Femur (tissue), 1 donor: ENCODE data around the gene NUP214.
"Not testable (repeated sequence)": the region's sequence is repeated elsewhere in the genome, so short reads cannot be mapped to it uniquely, and the experiment has no call there.

Experiments used
- DNase-seq: peaks from one replicate; pipeline ENCODE4 v3.0.0-alpha.2; 2017

Gene NUP214

DNA sequence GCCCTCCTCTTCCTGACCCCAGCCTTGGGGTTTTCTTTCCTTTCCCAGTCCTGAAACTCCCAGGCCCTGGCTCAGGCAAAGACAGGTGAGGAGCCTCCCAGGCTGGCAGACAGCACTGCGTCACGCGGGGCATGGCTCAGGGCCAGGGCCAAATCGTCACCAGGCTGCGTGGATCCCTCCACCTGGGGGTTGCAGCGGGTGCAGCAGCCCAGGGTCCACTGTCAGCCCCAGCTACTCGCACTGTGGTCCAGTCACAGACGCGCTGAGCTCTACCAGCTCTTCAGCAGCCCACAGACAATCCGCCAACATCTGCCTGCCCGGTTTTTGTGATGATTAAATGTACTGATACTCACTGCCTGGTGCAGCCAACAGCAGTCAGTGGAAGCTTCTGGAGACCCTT lies 138.8 kb downstream of the NUP214 start:
- DNase-seq: no peak

DNA sequence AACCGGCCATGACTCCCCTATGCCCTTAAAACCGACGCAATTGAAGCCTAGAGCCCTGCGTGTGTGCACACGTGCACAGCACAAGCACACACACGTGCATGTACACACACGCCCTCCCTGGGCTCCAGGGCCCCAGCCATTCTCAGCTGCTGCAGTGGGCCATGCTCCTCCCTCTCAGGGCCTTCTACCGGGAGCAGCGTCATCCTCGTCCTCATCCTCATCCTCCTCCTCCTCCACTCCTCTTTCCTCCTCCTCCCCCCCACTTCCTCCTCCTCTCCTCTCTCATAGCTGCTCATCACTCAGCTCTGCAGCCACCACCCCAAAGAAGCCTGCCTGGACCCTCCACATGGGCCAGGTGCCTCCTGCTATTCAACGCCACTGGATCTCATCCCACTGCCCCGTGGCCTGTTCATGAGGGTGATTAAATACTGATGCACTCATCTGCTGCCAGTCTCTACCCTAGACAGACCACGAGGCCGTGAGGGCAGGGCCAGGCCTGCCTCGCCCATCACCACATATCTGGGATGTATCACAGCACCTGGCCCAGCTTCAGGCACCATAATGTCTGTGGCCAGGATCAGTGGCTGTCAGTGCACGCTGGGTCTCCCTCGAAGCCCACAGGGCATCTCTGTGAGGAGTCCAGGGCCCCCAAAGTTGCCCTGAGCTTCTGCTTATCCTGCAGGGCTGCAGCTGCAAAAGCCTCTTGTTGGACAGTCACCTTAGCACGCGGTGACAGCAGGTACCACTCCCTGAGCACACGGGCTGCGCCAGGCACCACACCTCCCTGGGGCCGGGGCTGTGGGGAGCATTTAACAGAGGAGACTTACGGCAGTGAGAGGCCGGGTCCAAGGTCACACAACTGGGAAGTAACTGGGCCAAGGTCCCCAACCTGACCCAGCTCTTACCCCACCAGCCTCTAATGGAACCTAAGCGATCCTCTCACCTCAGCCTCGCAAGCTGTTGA lies 141.2 kb downstream of the NUP214 start:
- no peak for DNase-seq

DNA sequence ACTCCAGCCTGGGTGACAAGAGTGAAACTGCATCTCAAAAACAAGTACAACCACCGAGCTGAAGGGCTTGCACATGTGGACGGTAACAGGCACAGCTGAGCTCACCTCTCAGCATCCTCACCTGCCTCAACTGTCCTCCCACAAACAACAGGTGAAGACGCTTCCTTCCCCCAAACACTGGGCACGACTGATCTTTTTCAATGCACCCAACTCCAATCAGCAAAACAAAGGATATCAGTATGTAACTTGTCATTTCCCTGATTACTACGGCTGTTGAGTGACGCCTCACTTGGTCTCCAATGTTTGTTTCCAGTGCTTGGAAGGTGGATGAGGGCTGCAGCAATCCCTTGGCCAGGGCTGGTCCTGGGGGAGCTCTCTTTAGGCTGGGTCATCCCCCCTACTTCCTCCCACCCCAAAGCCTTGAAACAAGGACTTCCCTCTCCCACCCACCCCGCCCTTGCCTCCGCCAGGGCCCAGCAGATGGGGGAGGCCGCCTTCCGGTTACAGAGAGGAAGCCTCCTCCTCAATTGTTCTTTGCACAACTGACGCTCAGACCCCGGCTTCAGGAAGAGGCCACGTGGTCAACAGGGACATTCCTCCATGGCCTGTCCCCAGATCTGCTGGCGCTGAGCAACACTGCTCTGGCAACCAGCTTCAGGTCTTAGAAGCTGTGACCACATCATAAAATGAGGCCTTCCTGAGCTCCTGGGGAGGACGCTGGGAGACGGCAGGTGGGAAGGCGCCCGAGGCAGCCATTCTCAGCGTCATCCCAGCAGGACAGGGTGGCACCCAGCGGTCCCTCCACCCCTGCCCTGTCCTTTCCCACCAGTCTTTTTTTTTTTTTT lies 145.0 kb downstream of the NUP214 start:
- DNase-seq: peak; percentile 74

DNA sequence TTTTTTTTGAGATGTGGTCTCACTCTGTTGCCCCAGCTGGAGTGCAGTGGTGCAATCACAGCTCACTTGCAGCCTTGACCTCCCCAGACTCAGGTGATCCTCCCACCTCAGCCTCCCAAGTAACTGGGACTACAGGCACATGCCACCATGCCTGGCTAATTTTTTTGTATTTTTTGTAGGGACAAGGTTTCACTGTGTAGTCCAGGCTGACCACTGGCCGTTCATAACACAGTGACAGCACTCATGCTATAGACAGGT lies 145.6 kb downstream of the NUP214 start:
- DNase-seq: not testable (repeated sequence)

DNA sequence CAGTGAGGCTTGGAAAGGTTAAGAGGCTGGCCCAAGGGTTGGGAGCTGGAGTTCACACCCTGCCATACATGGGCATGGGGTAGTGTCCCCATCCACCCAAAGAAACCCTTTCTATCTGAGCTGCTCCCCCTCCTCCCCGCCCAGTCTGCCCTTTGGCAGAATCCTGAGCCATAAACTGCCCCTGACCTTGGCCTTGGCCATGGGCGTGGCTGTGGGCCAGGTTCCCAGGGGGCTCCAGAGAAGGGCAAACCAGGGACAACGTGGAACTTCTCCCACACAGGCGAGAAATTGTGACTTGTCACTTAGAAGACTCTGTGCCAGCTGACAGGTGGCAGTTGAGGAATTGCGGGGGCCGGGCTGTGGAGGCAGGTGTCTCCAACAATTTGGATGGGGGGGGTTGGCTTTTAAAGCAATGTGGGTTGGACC lies 146.1 kb downstream of the NUP214 start:
- DNase-seq: no peak

DNA sequence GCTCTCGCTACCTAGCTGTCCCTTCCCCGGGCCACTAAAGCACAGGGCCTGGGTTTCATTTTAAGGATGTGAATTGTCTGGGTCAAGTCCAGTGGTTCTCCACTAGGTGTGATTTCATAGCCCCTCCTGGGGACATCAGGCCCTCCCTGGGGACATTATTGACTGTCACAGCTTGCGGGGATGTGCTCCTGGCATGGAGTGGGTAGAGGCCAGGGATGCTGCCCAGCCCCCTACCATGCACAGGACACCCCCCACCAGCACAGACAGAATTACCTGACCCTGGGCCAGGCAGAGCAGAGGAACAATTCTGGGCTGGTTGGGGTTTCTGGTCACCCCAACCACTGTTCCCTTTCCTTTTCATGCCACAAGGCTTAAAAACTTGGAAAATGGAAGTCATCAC lies 146.8 kb downstream of the NUP214 start:
- peak; percentile 9 for DNase-seq

DNA sequence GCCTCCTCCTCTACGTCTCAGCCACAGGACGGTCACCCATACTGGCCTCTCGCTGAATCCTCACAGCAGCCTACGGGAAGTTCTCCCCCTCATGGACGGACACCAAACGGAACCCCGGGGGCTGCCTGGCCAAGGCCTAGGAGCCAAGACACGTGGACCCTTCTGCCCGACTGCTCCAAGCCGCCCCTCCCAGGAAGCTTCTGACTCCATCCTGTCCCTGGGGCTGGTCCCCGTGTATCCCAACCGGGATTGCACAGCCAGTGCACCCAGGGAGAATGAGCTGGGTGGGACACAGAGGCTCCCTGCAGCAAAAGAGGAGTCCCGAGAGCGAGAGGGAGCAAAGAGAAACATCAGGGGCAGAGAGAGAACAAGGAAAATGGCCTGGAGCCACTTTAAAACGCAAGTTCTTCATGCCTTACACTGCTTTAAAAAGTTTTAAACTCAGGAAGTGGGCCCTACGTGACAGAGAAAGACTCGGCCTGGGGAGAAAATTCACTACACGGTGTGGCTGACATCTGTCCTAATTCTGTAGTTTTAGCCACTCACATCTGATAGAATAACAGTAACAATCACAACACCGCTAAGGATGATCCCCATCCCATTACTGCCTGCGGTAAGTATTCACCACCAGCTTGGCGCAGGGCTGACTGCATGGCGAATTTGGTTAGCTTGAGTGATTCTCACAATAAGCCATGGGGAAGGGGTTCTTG lies 147.9 kb downstream of the NUP214 start:
- DNase-seq: no peak

DNA sequence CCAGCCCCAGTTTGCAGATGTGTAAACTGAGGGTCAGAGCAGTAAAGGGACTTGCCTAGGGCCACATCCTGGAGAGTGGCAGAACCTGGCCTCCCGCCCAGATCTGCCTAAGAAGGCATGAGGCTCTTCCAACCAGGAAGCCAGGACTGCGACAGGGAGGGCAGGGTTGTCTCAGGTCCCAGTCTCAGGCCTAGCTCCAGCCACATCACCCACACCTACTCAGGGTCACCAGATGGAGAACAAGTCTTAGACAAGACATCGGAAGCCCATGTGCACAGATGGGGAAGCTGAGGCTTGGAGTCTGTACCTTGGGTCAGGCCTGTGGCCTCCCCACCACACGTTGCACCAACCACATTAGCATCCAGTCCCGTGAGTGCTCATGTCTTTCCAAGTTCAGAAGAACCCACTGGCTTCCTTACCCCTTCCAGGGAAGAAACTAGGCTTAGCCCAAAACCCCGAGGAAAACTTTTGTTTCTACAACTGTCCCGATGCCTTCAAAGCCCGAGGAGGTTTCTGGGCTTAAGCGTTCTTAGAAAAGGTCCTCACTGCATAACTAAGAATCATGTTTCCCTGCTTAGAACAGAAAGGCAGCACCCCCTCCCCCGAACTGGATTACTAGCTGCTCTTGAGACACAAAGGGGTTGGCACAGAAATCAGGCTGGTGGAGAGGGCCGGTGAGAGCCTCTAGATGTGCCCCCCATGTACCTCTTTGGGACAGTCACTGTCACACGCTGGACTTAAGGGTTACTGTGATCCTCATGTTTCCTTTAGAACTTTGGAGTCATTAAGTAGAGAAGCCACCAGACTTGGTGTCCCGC lies 148.7 kb downstream of the NUP214 start:
- no peak for DNase-seq

DNA sequence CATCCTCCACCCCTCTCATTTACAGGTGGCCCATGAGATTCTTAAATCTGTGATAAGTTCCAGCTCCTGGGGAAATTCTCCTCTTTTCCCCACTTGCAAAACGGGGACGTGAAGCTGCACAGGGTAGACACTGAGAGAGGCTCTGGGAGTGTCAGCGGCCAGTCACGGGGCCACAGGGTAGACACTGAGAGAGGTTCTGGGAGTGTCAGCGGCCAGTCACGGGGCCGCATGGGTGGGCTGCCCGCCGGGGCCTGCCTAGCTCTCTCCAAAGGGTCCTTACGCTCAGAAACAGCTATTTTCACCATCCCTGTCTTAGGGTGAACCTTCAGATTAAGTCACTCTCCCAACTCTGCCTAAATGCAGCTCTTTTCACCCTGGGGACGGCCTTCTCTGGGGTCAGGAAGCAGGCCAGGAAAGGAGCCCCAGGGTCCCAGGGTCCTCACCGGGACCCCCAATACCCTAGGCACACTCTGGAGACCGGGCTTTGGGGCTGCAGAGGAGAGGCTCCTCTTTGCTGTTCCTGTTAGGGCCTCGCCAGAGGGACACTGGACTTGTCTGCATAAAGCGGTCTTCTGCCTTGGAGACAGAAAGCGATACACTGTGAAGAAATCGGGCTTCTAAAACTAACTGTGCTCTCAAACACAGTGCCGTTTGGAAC lies 149.4 kb downstream of the NUP214 start:
- DNase-seq: no peak

DNA sequence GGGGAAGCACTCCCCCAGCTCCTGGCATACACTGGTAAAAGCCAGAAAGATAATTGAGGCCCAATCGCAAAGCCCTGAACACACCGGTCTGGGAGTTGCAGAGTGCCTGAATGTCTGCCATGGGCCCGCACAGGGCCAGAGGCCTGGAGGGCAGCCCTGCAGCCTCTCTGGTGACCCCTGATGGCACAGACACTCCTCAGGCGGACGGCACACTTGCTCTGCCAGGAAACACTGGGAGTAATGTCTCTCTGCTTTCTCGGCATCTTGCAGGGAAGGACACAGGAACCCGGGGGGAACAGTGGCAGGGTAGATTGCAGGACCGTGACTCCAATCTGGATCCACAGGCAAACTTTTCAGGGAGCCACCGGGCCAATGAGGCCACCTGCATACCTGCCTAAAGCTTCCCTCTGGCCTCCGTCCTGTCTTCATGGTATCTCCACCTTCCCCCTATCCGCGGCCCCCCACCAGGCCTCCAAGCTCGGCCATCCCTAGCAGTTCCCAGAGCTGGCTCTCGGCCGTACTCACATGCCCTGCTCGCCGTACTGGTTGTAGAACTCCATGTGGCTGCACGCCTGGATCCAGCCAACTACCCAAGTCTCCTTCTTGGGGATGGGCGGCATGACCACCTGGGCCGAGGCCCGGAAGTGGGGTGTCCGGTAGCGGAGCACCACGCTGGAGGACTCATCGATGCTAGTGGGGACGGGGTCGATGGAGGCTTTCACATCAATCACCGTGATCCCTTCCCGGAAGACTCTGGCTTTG lies 150.1 kb downstream of the NUP214 start:
- peak; percentile 54 for DNase-seq

DNA sequence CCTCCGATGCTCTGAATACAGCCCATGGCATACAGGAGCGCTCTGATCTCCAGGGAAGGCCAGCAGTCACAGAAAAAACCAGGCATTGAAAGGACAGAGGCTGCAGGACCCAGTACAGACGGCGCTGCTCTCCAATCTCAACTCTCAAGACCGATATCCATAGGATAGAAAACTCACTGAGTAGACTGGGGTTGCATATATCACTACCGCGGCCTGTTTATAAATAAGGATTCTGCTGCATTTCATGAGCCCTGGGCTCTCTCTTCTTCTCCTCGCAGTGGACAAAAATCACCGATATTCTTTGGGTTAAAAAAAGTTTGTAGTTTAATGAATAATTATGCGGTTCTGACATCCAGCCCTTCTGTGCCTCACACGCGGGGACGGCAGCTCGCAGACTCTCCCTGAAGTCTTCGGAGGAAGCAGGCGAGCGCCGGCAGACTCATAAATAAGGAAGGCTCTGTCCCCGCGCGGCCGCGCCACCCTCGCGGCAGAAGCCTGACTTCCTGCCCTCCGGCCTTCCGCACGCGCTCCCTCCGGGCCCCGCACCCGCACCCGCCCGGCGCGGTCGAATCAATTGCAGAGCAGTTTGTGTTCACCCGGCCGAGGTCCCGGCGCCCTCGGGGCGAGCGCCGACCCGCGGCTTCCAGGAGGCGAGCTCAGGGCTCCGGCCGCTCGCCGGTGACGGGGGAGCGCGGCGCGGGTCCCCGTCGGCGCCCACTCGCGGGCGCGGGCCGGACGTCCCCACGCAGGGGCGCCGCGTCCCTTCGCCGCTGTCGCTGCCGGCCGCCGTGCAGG lies 150.9 kb downstream of the NUP214 start, which contains the start of gene FAM78A:
FAM78A (minus strand) TSS at position 417 of the 795 bp plus-strand sequence; CDS start at position 86, 331 bp downstream.
- peak; percentile 64 for DNase-seq

DNA sequence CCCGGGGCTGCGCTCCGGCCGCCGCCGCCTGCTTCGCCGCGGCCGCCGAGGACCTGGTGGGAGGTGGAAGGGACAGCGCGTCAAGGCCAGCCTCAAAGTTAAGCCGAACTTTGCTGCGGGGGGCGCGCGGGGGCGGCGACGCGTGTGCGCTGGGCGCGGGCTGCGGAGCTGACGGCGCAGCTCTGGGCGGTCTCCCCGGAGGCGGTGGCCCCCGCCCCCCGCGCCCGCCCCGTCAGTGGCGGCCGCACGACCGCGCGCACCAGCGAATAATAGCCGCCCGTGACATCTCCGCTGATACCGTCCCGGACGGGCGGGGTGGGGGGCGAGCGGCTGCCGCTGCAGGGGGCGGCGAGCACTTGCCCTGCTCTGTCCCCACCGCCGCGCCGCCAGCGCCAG lies 151.5 kb downstream of the NUP214 start:
- no peak for DNase-seq

DNA sequence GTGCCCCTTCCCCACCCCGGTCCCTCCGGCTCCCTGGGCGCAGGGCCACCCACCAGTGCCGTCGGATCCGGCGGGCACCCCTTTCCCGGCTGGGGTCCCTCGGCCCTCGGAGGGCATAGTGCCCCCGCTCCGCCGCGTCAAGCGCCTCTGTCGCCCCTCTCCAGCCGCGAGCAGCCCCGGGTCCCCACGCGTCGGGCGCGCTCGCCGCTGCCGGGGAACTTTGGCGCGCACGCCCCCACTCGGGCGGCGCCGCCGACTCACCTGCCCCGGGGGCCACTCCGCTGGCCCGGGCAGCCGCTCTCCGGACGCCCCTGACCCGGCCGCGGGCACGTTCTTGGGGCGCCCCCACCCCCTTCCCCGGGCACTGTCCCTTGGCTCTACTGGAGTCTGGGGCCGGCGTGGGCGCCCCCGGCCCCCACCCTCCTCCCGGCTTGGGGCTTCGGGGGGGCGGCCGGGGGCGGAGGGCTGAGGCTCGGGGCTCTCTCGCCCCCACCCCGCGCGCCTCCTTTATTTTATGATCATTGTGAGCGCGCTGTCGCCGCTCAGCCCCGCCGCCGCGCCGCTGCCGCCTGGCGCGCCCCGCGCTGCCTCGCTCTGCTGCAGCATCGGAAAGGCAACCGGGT lies 152.0 kb downstream of the NUP214 start:
- no peak for DNase-seq

DNA sequence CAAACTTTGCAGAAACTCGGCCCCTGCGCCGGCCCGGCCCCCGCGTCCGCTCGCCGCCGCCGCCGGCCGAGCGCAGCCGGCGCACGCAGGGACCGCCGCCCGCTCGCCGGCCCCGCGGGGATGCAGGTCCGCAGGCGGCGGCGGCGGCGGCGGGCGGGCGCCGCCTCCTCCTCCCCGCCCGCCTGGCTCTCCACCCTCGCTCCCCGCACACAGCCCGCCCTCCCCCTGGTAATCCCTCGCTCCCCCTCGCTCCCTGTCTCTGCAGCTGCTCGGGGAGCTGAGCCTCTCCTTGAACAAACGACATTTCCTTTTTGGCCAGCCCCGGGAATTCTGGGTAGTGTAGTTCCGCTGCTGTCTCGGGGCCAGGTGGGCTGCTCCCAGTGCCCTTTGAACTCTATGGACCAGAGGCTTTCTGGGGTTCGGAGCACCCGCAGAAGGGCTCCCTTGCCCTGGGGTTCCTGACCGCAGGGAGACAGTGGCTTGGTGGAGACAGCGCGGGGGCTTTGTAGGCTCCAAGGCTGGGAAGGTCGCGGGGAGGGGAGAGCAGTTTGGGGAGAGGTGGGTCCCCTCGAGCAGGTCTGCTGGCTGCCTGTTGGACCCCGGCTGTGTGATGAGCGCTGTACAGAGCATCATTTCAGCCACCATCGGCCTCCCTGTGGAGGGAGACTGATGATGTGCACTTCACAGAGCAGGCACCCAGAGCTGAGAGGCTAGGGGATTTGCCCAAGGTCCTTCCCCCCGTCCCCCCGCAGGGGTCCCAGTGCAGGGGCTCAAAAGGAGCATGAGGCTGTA lies 152.7 kb downstream of the NUP214 start:
- DNase-seq: peak; percentile 93

DNA sequence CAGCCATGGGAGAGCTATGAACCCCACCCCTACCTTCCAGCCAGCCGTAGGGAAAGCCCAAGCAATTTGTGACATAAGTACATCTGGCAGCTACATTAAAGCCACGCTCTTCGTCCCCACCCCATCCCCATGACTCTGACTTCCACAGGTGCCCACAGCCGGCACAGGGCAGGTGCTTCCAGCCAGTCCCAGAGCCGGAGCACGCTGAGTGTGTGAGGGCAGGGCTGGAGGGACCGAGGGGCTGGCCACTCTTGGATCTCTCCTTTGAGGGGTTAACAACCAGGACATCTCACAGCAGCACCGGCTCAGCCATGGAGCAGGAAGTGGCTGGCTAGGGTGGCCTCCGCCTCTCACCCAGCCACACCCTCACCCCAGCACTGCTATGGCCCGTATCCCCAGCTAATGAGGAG lies 153.3 kb downstream of the NUP214 start:
- no peak for DNase-seq

DNA sequence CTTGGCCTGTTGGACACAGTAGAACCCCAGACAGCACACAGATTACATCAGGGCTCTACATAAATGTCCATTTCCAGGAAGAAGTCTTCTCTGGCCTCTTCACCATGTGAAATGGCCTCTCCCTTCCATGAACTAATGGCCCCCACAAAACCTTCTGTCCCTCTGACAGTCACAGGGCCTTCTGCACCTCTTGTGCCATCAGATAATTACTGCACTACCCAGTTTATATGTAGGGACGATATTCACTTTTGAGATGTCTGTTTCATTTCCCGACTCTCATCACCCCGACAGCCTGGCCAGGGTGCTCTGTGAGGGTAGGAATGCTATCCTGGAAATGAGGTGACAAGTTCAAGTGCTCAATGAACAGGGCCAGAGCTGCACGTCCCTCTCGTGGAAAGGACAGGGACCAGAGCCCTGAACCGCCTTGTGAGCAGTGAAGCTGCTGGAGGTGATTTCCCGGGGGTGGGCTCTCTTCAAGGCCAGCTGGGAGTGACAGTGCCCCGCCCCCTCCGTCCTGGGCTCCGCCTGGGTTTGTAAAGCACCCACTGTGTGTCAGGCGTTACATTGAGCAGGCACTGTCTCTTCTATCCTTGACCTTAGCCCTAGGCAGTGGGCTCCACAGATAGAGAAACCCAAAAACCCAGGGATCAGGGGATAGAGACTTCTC lies 153.9 kb downstream of the NUP214 start:
- DNase-seq: no peak

DNA sequence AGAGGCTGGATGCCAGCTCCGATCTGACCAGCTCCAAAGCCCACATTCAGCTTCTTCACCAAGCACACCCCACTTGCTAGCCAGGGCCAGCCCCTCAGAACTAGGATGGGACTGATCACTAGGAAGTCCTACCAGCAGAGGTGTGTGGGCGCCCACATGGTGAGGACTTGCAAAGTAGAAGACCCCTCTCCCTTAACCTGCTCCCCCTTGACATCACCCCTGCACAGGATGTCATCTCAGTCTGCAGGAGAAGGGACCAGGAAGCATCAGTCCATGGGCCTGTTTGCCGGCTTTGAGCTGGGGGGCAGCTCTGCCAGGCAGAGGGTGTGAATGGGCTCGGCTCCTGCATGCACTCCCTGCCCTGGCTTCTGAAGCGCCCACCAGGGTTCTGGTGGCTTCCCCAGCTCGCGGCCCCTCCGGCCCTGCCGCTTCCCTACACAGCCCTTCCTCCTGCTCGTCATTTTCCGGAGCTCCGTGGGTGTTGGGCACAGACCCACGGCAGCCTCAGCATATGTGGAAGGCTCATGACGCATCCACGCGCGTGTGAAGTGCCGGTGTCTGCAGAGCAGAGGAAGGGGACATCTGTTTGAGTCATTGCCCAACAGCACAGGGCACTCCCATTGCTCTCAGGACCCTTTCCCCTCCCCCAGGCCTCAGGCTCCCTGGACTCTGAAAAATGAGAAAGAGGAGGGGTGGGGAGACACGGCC lies 154.6 kb downstream of the NUP214 start:
- DNase-seq: no peak

DNA sequence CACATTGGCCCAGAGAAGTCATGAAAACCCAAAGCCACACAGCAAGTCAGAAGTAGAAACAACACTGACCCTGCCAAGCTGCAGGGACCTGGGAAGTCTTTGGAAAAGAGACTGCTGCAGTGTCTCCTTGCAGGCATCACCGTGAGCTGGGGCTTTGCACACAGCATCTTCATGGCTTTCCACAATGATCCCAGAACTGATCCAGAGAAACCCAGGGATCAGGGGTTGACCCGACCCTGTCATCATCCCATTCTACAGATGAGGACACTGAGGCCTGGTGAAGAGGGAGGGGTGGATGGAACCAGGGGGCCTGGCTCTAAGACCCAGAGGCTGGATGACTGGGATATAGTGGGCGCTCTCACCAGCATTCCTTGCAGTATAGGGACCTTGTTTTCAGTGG lies 155.3 kb downstream of the NUP214 start:
- no peak for DNase-seq
